ENCODE results near the gene MAPRE3. TPM values are rescaled to one million over a fixed set of nuclear protein-coding genes. Genes with fewer than 3 reads are reported as not detected.

Gene MAPRE3
- total and polyA plus RNA-seq, 10 donors, result 5.2 to 17.9 (median 11.9) TPM

DNA sequence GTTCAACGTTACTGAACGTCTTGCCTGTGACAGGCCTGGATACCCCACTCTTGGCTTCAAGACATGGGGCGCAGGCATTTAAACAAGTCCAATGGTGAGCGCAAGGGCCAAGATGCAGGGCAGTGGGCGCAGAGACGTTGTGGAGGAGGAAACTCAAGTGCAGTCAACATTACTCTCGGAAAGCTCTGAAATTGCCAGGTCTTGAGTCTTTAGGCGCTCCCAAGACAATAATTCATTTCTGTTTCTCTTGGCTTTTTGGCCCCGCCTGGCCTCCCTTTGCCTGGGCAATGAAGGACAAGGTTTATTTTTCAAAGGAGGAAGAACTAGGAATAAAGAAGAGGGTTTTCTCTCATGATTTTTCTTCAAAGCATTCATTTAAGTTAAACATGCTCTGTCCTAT, 49.0 kb downstream of the MAPRE3 start:
- no peaks in the 10 kb centered on the region for H3K9me3 ChIP-seq
- H3K4me3 ChIP-seq, result no peak overlapping the region
- no peak for TF ChIP-seq POLR2AphosphoS5 (IDR thresholded peaks at IDR 0.05)
- TF ChIP-seq CTCF (IDR thresholded peaks at IDR 0.05 in 8 of 11, conservative IDR thresholded peaks at IDR 0.05 in 3 of 11), result no peak
- DNase-seq, result no peak
- H3K27ac ChIP-seq, result peak overlapping the region in 6 of 8 donors; percentile 29 to 76 (median 62)
- H3K27me3 ChIP-seq (replicated peaks in 1 of 7), result no peaks in the 10 kb centered on the region
- 89 to 96% (median 92%) methylated on average over 9 of the region's 9 CpGs for WGBS, 5 donors
- peaks cover 0 to 25% (median 7%) of the 10 kb centered on the region in 6 donors for H3K36me3 ChIP-seq
- H3K4me1 ChIP-seq, result peaks cover 0 to 30% (median 5%) of the 10 kb centered on the region in 6 donors
- intact Hi-C loops (cut with DNase I; ENCODE audit: low total_unique reads), result loop anchor here (5.0 kb wide), 1 partner anchor 62 kb away; no protein-coding TSS in a partner anchor

DNA sequence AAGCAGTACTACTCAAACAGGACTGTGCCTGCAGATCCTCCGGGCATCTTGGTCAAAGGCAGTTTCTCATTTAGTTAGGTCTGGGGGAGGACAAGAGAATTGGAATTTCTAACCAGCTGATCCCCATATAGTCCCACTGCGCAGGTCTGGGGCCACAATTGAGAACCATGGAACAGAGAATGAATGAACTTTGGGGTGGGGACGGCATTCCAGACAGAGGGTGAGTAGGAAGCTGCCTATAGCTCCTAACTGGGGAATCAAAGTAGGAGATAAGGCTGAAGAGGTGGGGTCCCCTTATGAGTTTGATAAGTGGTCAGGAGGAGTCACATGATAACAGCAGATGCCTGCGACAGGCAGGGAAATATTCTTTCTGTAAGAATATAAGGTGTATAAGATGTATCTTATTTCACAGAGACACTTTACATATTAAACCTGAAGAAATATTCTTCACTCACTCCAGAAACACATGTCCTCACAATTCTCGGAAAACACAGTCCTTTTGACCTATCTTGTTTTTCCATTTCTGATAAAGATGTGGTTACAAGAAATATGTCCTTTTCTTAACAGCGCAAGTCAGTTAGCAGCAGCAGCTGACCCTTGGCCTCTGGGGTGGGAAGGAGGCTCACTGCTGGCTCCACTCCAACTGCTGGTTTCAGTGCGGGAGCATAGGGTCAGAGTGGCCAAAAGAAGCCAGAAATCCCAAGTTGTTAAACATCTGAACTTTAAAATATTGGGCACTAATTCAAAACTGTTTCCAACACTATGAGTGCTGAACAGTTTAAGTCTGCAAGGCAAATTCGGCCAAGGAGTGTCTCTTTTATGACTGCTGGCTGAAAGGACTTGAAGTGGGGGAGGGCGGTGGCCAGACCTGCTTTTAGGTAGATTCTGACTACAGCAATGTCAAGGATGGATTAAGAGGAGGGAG, 49.8 kb downstream of the MAPRE3 start:
- Histone ChIP-seq H3K36me3 (peaks cover 0 to 33% (median 7%) of the 10 kb centered on the region in 6 donors), H3K9me3 (no peaks in the 10 kb centered on the region), H3K4me1 (peaks cover 0 to 30% (median 5%) of the 10 kb centered on the region in 6 donors), H3K27ac (peak overlapping the region in 6 of 8 donors; percentile 29 to 76 (median 62)), H3K27me3 (replicated peaks in 1 of 7) (no peaks in the 10 kb centered on the region), H3K4me3 (no peak overlapping the region)
- 63 to 79% (median 77%) methylated on average over 9 of the region's 9 CpGs for WGBS, 5 donors
- no peak for TF ChIP-seq POLR2A (IDR thresholded peaks at IDR 0.05)
- no peak for TF ChIP-seq CTCF (IDR thresholded peaks at IDR 0.05 in 8 of 11, conservative IDR thresholded peaks at IDR 0.05 in 3 of 11)
- TF ChIP-seq POLR2AphosphoS5 (IDR thresholded peaks at IDR 0.05), result peak in 2 of 3 donors; percentile 65 to 70
- intact Hi-C loops (cut with DNase I; ENCODE audit: low total_unique reads), result loop anchor here (5.0 kb wide), 1 partner anchor 63 kb away; no protein-coding TSS in a partner anchor
- no peak for DNase-seq

DNA sequence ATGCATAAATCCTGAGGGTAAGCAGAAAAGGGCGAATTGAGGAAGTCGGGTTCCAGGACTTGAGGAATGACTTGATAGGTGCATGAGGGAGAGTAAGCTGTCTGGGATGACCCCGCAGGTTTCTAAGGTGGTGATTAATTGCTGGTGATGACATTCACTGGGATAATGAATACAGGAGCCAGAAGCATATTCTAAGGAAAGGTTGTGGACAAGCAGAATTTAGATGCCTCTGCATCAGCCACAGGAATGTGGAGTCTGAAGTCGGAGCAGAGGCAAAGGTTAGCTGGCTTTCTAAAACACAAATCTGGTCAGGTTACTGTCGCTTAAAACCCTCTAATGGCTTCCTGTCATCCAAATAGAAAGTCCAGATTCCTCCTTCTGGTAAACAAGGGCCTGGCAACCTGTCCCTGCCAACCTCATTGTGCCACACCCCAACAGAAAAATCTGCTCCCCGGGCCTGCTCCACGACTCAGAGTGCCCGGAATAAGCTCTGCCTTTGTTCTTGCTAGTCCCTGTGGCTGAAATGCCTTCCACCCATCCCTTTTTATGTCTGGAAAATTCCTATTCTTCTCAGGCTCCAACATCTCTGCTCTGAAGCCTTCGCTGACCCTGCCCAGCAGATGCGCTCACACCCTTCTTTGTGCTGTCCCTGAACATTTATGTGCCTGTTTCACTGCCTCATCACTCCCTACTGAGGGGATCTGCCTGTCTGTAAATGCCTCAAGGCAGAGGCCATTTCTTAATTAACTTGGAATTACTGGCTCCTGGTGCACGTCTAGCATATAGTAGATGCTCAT, 51.0 kb downstream of the MAPRE3 start:
- TF ChIP-seq POLR2AphosphoS5 (IDR thresholded peaks at IDR 0.05), result no peak
- no peak for TF ChIP-seq POLR2A (IDR thresholded peaks at IDR 0.05)
- no peak for TF ChIP-seq CTCF (IDR thresholded peaks at IDR 0.05 in 8 of 11, conservative IDR thresholded peaks at IDR 0.05 in 3 of 11)
- Histone ChIP-seq H3K27me3 (replicated peaks in 1 of 7) (no peaks in the 10 kb centered on the region), H3K27ac (peak overlapping the region in 2 of 8 donors; percentile 39 to 43), H3K4me3 (no peak overlapping the region), H3K36me3 (peaks cover 0 to 45% (median 15%) of the 10 kb centered on the region in 6 donors), H3K4me1 (peaks cover 0 to 18% (median 0%) of the 10 kb centered on the region in 6 donors), H3K9me3 (no peaks in the 10 kb centered on the region)
- DNase-seq, result no peak
- 78 to 88% (median 86%) methylated on average over 11 of the region's 11 CpGs for WGBS, 5 donors
- intact Hi-C loops (cut with DNase I; ENCODE audit: low total_unique reads), result no loop called here
